OCI-LY7 (cell line): ENCODE data around the gene SYDE2.

Source experiments
- CTCF ChIP-seq: fragments of 200-600 bp; sonication (generic); conservative IDR thresholded peaks from 2 replicates; pipeline ENCODE4 v1.5.1; 2014; ENCODE audit warnings: mild to moderate bottlenecking, antibody characterized with exemption, low read length, moderate library complexity, mixed read lengths
- EZH2phosphoT487 ChIP-seq: fragments of 200-600 bp; sonication (generic); IDR thresholded peaks from 2 replicates; pipeline ENCODE4 v1.6.1; 2018; ENCODE audit warnings: low read depth, borderline replicate concordance, mild to moderate bottlenecking, mixed run types, antibody characterized with exemption, low read length, moderate library complexity, mixed read lengths

GRCh38 chr1:85216697-85217096 lies 15.9 kb upstream of the SYDE2 start:
- no peak for TF ChIP-seq EZH2phosphoT487
- TF ChIP-seq CTCF, result no peak
